ENCODE data around the gene WDR49.

GRCh38 chr3:167606836-167607235 lies 46.9 kb downstream of the WDR49 start:
- TF ChIP-seq CTCF (IDR thresholded peaks at IDR 0.05; ENCODE audit: insufficient read depth, low read length, poor library complexity, severe bottlenecking) (no peak), EZH2phosphoT487 (conservative IDR thresholded peaks at IDR 0.05; ENCODE audit: low read length) (no peak)
